Calu3 (cell line): Measurements from ENCODE around the gene EXOC7. TPM values are rescaled to one million over a fixed set of nuclear protein-coding genes. Genes with fewer than 3 reads are reported as not detected.

Experiments
- BruUV-seq: library from RNA; stranded (reverse); fragments of 400-500 nt; replicated peaks from 2 replicates; lab custom pipeline; 2021; lab: Mats Ljungman, UMichigan
- CTCF ChIA-PET: fragments of 300-600 bp; sonication (Branson Sonifier 250); formaldehyde crosslinking; loops from one replicate; lab custom pipeline; 2022; ENCODE audit warnings: antibody characterized with exemption; lab: Charles Lee
- DNase-seq: peaks from one replicate; pipeline ENCODE4 v3.0.0; 2022
- H3K27ac Mint-ChIP-seq: one replicate; pipeline ENCODE4 v1.8.0; 2022; ENCODE audit warnings: mixed read lengths; ENCODE audit not compliant: unreplicated experiment
- H3K27me3 Mint-ChIP-seq: one replicate; pipeline ENCODE4 v1.8.0; 2022; ENCODE audit warnings: mixed read lengths; ENCODE audit not compliant: unreplicated experiment
- H3K36me3 Mint-ChIP-seq: one replicate; pipeline ENCODE4 v1.8.0; 2022; ENCODE audit warnings: mild to moderate bottlenecking, moderate library complexity, mixed read lengths; ENCODE audit not compliant: insufficient read depth, unreplicated experiment
- H3K4me1 Mint-ChIP-seq: one replicate; pipeline ENCODE4 v1.8.0; 2022; ENCODE audit warnings: mild to moderate bottlenecking, low read depth, mixed read lengths; ENCODE audit not compliant: unreplicated experiment
- H3K4me3 Mint-ChIP-seq: one replicate; pipeline ENCODE4 v1.8.0; 2022; ENCODE audit warnings: mild to moderate bottlenecking, low read depth, moderate library complexity, mixed read lengths; ENCODE audit not compliant: unreplicated experiment
- H3K9me3 Mint-ChIP-seq: one replicate; pipeline ENCODE4 v1.8.0; 2022; ENCODE audit warnings: low read depth, mixed read lengths; ENCODE audit not compliant: unreplicated experiment
- CTCF ChIP-seq: fragments of 200-600 bp; IDR thresholded peaks from one replicate; pipeline ENCODE4 v1.8.0; 2022; ENCODE audit warnings: antibody characterized with exemption; ENCODE audit not compliant: unreplicated experiment
- intact Hi-C: fragments of 100-400 bp; cut with micrococcal nuclease; formaldehyde crosslinking; loops from one replicate; pipeline ENCODE4 v1.10.0; 2022; ENCODE audit not compliant: unreplicated experiment
- total RNA-seq: library from RNA; stranded (reverse); gene quantifications from 2 replicates; pipeline ENCODE4 v1.2.3, GENCODE V29; 2022

EXOC7 gene
- total RNA-seq, 1 experiment from 2014 or later, result 122 TPM

- Mint-ChIP-seq H3K27me3 (peaks cover 56% of the 10 kb centered on the region), H3K4me3 (no peak overlapping the region), H3K27ac (no peak overlapping the region), H3K9me3 (no peaks in the 10 kb centered on the region), H3K4me1 (peaks cover 11% of the 10 kb centered on the region), H3K36me3 (peaks cover 53% of the 10 kb centered on the region)
- intact Hi-C loops, result no loop called here
- TF ChIP-seq CTCF, result no peak
- no peak for DNase-seq
- no TSS peak for BruUV-seq
- CTCF ChIA-PET, result interaction anchor here (0.6 to 0.7 kb wide), 4 partner anchors 28 to 1902 kb away, joined by 3 to 9 read pairs (median 4); no protein-coding TSS in a partner anchor
These were observed 25.9 kb downstream of the EXOC7 start for GRCh38 chr17:76077584-76078110.

GRCh38 chr17:76076765-76077583 is 26.6 kb downstream of the EXOC7 start:
- no peak for DNase-seq
- Mint-ChIP-seq H3K27me3 (peaks cover 56% of the 10 kb centered on the region), H3K36me3 (peaks cover 54% of the 10 kb centered on the region), H3K9me3 (no peaks in the 10 kb centered on the region), H3K4me3 (peak overlapping the region; percentile 67), H3K27ac (no peak overlapping the region), H3K4me1 (peaks cover 11% of the 10 kb centered on the region)
- no TSS peak for BruUV-seq
- CTCF ChIA-PET, result interaction anchor here (0.6 kb wide), 1 partner anchor 29 kb away, joined by 3 read pairs; no protein-coding TSS in a partner anchor
- intact Hi-C loops, result no loop called here
- TF ChIP-seq CTCF, result no peak

- Mint-ChIP-seq H3K4me1 (peaks cover 11% of the 10 kb centered on the region), H3K36me3 (peaks cover 54% of the 10 kb centered on the region), H3K9me3 (no peaks in the 10 kb centered on the region), H3K27me3 (peaks cover 56% of the 10 kb centered on the region), H3K27ac (no peak overlapping the region), H3K4me3 (peak overlapping the region; percentile 67)
- CTCF ChIA-PET, result no interaction called here
- DNase-seq, result no peak
- no TSS peak for BruUV-seq
- TF ChIP-seq CTCF, result no peak
- intact Hi-C loops, result no loop called here
These were observed 27.3 kb downstream of the EXOC7 start for GRCh38 chr17:76076146-76076764.

- H3K4me3 Mint-ChIP-seq, result peak overlapping the region; percentile 64
- H3K27ac Mint-ChIP-seq, result no peak overlapping the region
- TF ChIP-seq CTCF, result peak; percentile 24
- peaks cover 56% of the 10 kb centered on the region for H3K27me3 Mint-ChIP-seq
- no peaks in the 10 kb centered on the region for H3K9me3 Mint-ChIP-seq
- H3K4me1 Mint-ChIP-seq, result peaks cover 11% of the 10 kb centered on the region
- peaks cover 51% of the 10 kb centered on the region for H3K36me3 Mint-ChIP-seq
- intact Hi-C loops, result no loop called here
- BruUV-seq, result no TSS peak
- CTCF ChIA-PET, result interaction anchor here (0.5 kb wide), 1 partner anchor 32 kb away, joined by 4 read pairs; no protein-coding TSS in a partner anchor
- DNase-seq, result peak; percentile 41
These were observed 28.0 kb downstream of the EXOC7 start for GRCh38 chr17:76075364-76076145.
